CD14-positive monocyte (primary cell): Measurements from ENCODE around the gene DBF4B. TPM values are rescaled to one million over a fixed set of nuclear protein-coding genes. Genes with fewer than 3 reads are reported as not detected.
A peak's percentile ranks its signal among the peaks of the same experiment; 100 is the strongest.

ENCODE experiments used
- DNase-seq, 3 donors: peaks; one replicate each; pipeline ENCODE4 v3.0.0-alpha.2; 2011 to 2022
- H2AFZ ChIP-seq: 2 replicates; pipeline ENCODE4 v1.6.0; 2012; ENCODE audit warnings: mild to moderate bottlenecking, low read depth, low read length, inconsistent platforms; ENCODE audit not compliant: insufficient read depth, poor library complexity, severe bottlenecking
- H3K27ac ChIP-seq, 2 donors: 1 replicate in 1 of 2; 2 replicates in 1 of 2; pipeline ENCODE4 v1.5.1; 2012 to 2013; ENCODE audit warnings: low read length in 2 of 2, control low read depth in 1 of 2, inconsistent platforms in 1 of 2, low read depth in 1 of 2, mild to moderate bottlenecking in 1 of 2
- H3K27me3 ChIP-seq, 2 donors: one replicate each; pipeline versions ENCODE4 v1.6.0 to v1.6.1; 2011 to 2013; ENCODE audit warnings: low read length in 2 of 2; ENCODE audit not compliant: control insufficient read depth in 2 of 2, insufficient read depth in 2 of 2
- H3K36me3 ChIP-seq, 2 donors: replicated peaks in 1 of 2; 1 replicate in 1 of 2; 2 replicates in 1 of 2; pipeline versions ENCODE4 v1.5.1 to v1.6.1; 2012 to 2013; ENCODE audit warnings: low read length in 2 of 2, control low read depth in 1 of 2, inconsistent platforms in 1 of 2, mild to moderate bottlenecking in 1 of 2; ENCODE audit not compliant: insufficient read depth in 2 of 2, control insufficient read depth in 1 of 2
- H3K4me1 ChIP-seq, 2 donors: 1 replicate in 1 of 2; 2 replicates in 1 of 2; pipeline versions ENCODE4 v1.5.1 to v1.6.1; 2012 to 2013; ENCODE audit warnings: low read length in 2 of 2, control low read depth in 1 of 2, inconsistent platforms in 1 of 2, mild to moderate bottlenecking in 1 of 2, moderate library complexity in 1 of 2; ENCODE audit not compliant: insufficient read depth in 2 of 2, control insufficient read depth in 1 of 2
- H3K4me2 ChIP-seq: replicated peaks from 2 replicates; pipeline ENCODE3; 2012; ENCODE audit warnings: low read length, moderate library complexity, mild to moderate bottlenecking; ENCODE audit not compliant: poor library complexity, severe bottlenecking; ENCODE audit errors: extremely low read depth
- H3K4me3 ChIP-seq, 3 experiments: fragments of 200-600 bp in 1 of 3; sonication (generic) in 1 of 3; replicated peaks in 1 of 3; 1 replicate in 2 of 3; 2 replicates in 1 of 3; pipeline ENCODE4 v1.5.1; 2011 to 2013; ENCODE audit warnings: low read length in 3 of 3, mild to moderate bottlenecking in 3 of 3, control low read depth in 2 of 3, low read depth in 2 of 3, inconsistent platforms in 1 of 3, moderate library complexity in 1 of 3
- H3K79me2 ChIP-seq: 2 replicates; pipeline ENCODE4 v1.6.0; 2012; ENCODE audit warnings: mild to moderate bottlenecking, control low read depth, inconsistent platforms, low read length, moderate library complexity; ENCODE audit not compliant: insufficient read depth
- H3K9ac ChIP-seq: 2 replicates; pipeline ENCODE4 v1.6.0; 2017; ENCODE audit warnings: low read length, mild to moderate bottlenecking; ENCODE audit not compliant: insufficient read depth, poor library complexity, severe bottlenecking
- H3K9me3 ChIP-seq, 2 donors: replicated peaks in 1 of 2; 1 replicate in 1 of 2; 2 replicates in 1 of 2; pipeline versions ENCODE4 v1.5.1 to v1.6.1; 2012 to 2013; ENCODE audit warnings: low read length in 2 of 2, control low read depth in 1 of 2; ENCODE audit not compliant: control insufficient read depth in 1 of 2, insufficient read depth in 1 of 2
- H4K20me1 ChIP-seq: 2 replicates; pipeline ENCODE4 v1.6.0; 2012; ENCODE audit warnings: mild to moderate bottlenecking, low read length, control low read depth, moderate library complexity; ENCODE audit not compliant: insufficient read depth
- H3K27ac Mint-ChIP-seq, 7 donors: one replicate each; pipeline ENCODE4 v1.8.0; 2020; ENCODE audit warnings: mild to moderate bottlenecking in 7 of 7, mixed read lengths in 7 of 7, moderate library complexity in 6 of 7, inconsistent platforms in 2 of 7
- H3K27me3 Mint-ChIP-seq, 3 donors: one replicate each; pipeline ENCODE4 v1.8.0; 2021 to 2022; ENCODE audit warnings: low read depth in 3 of 3, mild to moderate bottlenecking in 3 of 3, mixed read lengths in 3 of 3, moderate library complexity in 3 of 3, inconsistent platforms in 1 of 3
- H3K36me3 Mint-ChIP-seq, 2 donors: one replicate each; pipeline ENCODE4 v1.8.0; 2020; ENCODE audit warnings: mixed read lengths in 2 of 2, inconsistent platforms in 1 of 2, mild to moderate bottlenecking in 1 of 2
- H3K4me1 Mint-ChIP-seq: one replicate; pipeline ENCODE4 v1.8.0; 2020; ENCODE audit warnings: mild to moderate bottlenecking, mixed read lengths
- H3K4me3 Mint-ChIP-seq, 2 donors: one replicate each; pipeline ENCODE4 v1.8.0; 2020; ENCODE audit warnings: mild to moderate bottlenecking in 2 of 2, mixed read lengths in 2 of 2, moderate library complexity in 1 of 2
- H3K9me3 Mint-ChIP-seq, 7 donors: one replicate each; pipeline ENCODE4 v1.8.0; 2020 to 2022; ENCODE audit warnings: mixed read lengths in 7 of 7, mild to moderate bottlenecking in 6 of 7, moderate library complexity in 6 of 7, inconsistent platforms in 2 of 7
- WGBS: methylation state at CpG from one replicate; pipeline ENCODE4 v1.1.5; 2013; ENCODE audit warnings: missing lambda C conversion rate; ENCODE audit not compliant: insufficient coverage; 5-methylcytosine and 5-hydroxymethylcytosine counted together
- intact Hi-C, 2 donors: fragments of 100-400 bp; cut with micrococcal nuclease; formaldehyde crosslinking; loops; one replicate each; pipeline versions ENCODE4 v1.15.0 to v1.15.1; 2023
- polyA plus RNA-seq, 3 donors: library from polyadenylated mRNA; depleted of rRNA in 1 of 3; unstranded in 2 of 3; stranded (reverse) in 1 of 3; fragments of 300-500 nt in 2 of 3; fragments of >200 nt in 1 of 3; fragmentation: Illumina TruSeq in 2 of 3; gene quantifications; 1 replicate in 2 of 3; 2 replicates in 1 of 3; pipeline ENCODE4 v1.2.3, GENCODE V29; 2012 to 2021
- TF ChIP-seq, protein P1 (sequence below): fragments of 200-600 bp; IDR thresholded peaks from one replicate; pipeline ENCODE4 v1.8.0; 2022; ENCODE audit warnings: antibody characterized with exemption, mild to moderate bottlenecking

DBF4B gene
- polyA plus RNA-seq, 3 donors, result 0.23 to 2.9 (median 0.34) TPM

DNA sequence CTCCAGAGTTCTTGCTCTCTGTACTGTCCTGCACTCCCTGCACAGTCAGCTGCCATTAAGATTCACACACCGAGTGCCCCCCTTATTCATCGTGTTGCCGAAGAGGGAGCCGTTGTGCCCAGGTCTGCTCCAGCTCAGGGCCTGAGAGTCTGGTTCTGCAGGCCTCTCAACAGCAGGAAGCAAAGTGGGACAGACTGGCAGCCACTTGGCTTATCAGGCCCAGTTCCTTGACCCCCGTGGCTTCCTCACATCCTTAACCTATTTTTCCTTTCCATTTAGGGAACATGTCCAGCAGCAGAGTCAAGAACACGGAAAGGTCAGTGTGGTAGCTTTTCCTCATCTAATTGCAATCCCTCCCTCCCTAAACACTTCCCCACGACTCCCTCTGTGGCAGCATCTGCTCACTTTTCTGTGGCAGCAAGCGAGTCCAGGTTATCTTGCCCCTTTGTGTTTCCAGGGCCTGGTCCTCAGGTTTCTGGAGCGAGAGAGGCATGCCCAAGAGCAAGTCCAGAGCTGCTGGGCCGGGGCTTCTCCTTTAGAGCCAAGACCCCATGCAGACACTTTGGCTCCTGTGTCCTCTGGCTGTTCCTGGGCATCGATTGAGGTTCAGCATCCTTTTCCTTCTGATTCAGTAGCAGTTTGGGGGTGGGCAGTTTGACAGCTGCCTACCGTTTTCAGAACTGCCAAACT is 28.2 kb downstream of the DBF4B start:
- no peak for DNase-seq
- H3K79me2 ChIP-seq, result no peaks in the 10 kb centered on the region
- H3K4me2 ChIP-seq, result no peak overlapping the region
- H2AFZ ChIP-seq, result no peak overlapping the region
- H3K4me3 ChIP-seq, result no peak overlapping the region
- no peak overlapping the region for H3K4me3 Mint-ChIP-seq
- H3K36me3 ChIP-seq, result peaks cover 16 to 72% of the 10 kb centered on the region in 2 donors
- peaks cover 45 to 83% of the 10 kb centered on the region in 2 donors for H3K36me3 Mint-ChIP-seq
- no peaks in the 10 kb centered on the region for H4K20me1 ChIP-seq
- no peaks in the 10 kb centered on the region for H3K9me3 Mint-ChIP-seq
- H3K4me1 Mint-ChIP-seq, result no peaks in the 10 kb centered on the region
- no peaks in the 10 kb centered on the region for H3K9me3 ChIP-seq
- no peak overlapping the region for H3K27ac ChIP-seq
- no peaks in the 10 kb centered on the region for H3K4me1 ChIP-seq
- no peak overlapping the region for H3K9ac ChIP-seq
- peaks cover 0 to 1% (median 0%) of the 10 kb centered on the region in 3 donors for H3K27me3 Mint-ChIP-seq
- H3K27me3 ChIP-seq, result no peaks in the 10 kb centered on the region
- TF ChIP-seq, protein P1, sequence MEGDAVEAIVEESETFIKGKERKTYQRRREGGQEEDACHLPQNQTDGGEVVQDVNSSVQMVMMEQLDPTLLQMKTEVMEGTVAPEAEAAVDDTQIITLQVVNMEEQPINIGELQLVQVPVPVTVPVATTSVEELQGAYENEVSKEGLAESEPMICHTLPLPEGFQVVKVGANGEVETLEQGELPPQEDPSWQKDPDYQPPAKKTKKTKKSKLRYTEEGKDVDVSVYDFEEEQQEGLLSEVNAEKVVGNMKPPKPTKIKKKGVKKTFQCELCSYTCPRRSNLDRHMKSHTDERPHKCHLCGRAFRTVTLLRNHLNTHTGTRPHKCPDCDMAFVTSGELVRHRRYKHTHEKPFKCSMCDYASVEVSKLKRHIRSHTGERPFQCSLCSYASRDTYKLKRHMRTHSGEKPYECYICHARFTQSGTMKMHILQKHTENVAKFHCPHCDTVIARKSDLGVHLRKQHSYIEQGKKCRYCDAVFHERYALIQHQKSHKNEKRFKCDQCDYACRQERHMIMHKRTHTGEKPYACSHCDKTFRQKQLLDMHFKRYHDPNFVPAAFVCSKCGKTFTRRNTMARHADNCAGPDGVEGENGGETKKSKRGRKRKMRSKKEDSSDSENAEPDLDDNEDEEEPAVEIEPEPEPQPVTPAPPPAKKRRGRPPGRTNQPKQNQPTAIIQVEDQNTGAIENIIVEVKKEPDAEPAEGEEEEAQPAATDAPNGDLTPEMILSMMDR, result no peak
- no peak overlapping the region for H3K27ac Mint-ChIP-seq
- intact Hi-C loops, result no loop called here
- WGBS, result 89% methylated on average over 9 of the region's 12 CpGs

DNA sequence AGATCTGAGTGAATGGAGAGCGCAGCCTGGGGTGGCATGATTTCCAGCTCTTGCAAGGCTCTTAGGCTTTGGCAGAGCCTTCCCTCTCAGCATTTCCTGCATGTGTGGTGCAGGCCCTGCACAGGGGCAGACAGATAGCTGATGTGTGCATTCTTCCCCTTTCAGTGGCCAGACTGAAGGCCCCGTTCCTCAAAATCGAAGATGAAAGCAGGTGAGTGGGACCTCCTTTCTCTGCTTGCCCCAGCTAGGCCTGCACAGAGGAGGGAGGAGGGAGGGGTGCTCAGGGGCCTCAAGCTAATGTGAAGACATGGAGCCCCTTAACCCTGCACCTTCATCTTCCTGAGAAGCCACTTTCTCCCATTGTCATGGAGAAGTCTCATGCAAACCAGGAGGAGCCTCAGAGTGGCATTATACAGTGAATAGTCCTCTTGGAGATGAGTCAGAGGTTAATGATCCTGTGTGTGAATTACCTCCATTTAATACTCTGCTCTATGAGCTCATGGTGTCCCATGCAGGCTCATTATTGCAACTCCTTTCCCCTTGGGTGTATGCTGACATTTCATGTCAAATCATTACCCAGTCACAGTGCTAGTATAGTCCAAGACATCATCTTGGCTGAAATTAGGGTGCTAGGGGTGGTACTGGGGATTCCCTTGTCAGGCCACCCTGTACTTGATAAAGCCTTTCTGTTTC is 29.9 kb downstream of the DBF4B start:
- H3K36me3 ChIP-seq, result peaks cover 17 to 63% of the 10 kb centered on the region in 2 donors
- H4K20me1 ChIP-seq, result no peaks in the 10 kb centered on the region
- intact Hi-C loops, result no loop called here
- H3K4me1 ChIP-seq, result no peaks in the 10 kb centered on the region
- TF ChIP-seq, protein P1, result no peak
- Mint-ChIP-seq H3K4me3 (no peak overlapping the region), H3K27ac (peak overlapping the region in 1 of 7 donors; percentile 31), H3K36me3 (peaks cover 44 to 82% of the 10 kb centered on the region in 2 donors), H3K9me3 (no peaks in the 10 kb centered on the region), H3K4me1 (no peaks in the 10 kb centered on the region), H3K27me3 (peaks cover 0 to 2% (median 0%) of the 10 kb centered on the region in 3 donors)
- H3K9ac ChIP-seq, result no peak overlapping the region
- H3K4me3 ChIP-seq, result no peak overlapping the region
- no peaks in the 10 kb centered on the region for H3K27me3 ChIP-seq
- H3K9me3 ChIP-seq, result no peaks in the 10 kb centered on the region
- no peak overlapping the region for H3K4me2 ChIP-seq
- DNase-seq, result no peak
- H3K79me2 ChIP-seq, result no peaks in the 10 kb centered on the region
- 100% methylated on average over 1 of the region's 3 CpGs for WGBS
- H2AFZ ChIP-seq, result no peak overlapping the region
- H3K27ac ChIP-seq, result no peak overlapping the region
